GM12878 (cell line): Measurements from ENCODE around the gene SYNGR1. TPM values are rescaled to one million over a fixed set of nuclear protein-coding genes. Genes with fewer than 3 reads are reported as not detected.

ENCODE experiments used
- ATAC-seq: fragments of 200-7000 bp; cut with Tn5 transposase; 3 replicates; pipeline ENCODE4 v1.9.1; 2020; ENCODE audit warnings: mild to moderate bottlenecking, moderate library complexity
- BruUV-seq: library from RNA; stranded (reverse); fragments of 400-500 nt; replicated peaks from 2 replicates; lab custom pipeline; 2021; lab: Mats Ljungman, UMichigan
- CTCF ChIA-PET: fragments of 300-600 bp; sonication (Branson Sonifier 250); formaldehyde crosslinking; extraction: SDS; loops from one replicate; lab custom pipeline; 2021; ENCODE audit warnings: inconsistent platforms; lab: Yijun Ruan, JAX
- POLR2A ChIA-PET: fragments of 350-600 bp; formaldehyde crosslinking; extraction: SDS; loops from one replicate; lab custom pipeline; 2021; ENCODE audit warnings: inconsistent platforms; lab: Charles Lee
- RAD21 ChIA-PET: fragments of 300-600 bp; sonication (Branson Sonifier 250); formaldehyde crosslinking; loops from one replicate; lab custom pipeline; 2023; ENCODE audit warnings: antibody characterized with exemption; ENCODE audit not compliant: unreplicated experiment; lab: Charles Lee
- SMC1A ChIA-PET: fragments of 300-600 bp; sonication (Branson Sonifier 250); formaldehyde crosslinking; loops from one replicate; lab custom pipeline; 2023; ENCODE audit not compliant: unreplicated experiment, uncharacterized antibody; lab: Charles Lee
- DNase-seq: peaks from one replicate; pipeline ENCODE4 v3.0.0-alpha.2; 2011; ENCODE audit warnings: low read depth, low spot score
- FAIRE-seq: peaks from 3 replicates; lab custom pipeline; 2011; peaks lifted over from hg19 to GRCh38; lab: Jason Lieb, UNC
- H2AFZ ChIP-seq: 2 replicates; pipeline ENCODE4 v1.6.0; 2011; ENCODE audit warnings: low read depth, low read length, control low read depth; ENCODE audit not compliant: control insufficient read depth
- H3K27ac ChIP-seq: 2 replicates; pipeline ENCODE4 v1.5.1; 2011; ENCODE audit warnings: control low read depth; ENCODE audit not compliant: control insufficient read depth, insufficient read depth
- H3K27me3 ChIP-seq, 2 experiments: replicated peaks in 1 of 2; 2 replicates each; pipeline versions ENCODE4 v1.6.0 to v1.6.1; 2011; ENCODE audit warnings: low read length in 1 of 2; ENCODE audit not compliant: control insufficient read depth in 2 of 2, insufficient read depth in 2 of 2
- H3K36me3 ChIP-seq, 2 experiments: 2 replicates each; pipeline ENCODE4 v1.5.1; 2011; ENCODE audit warnings: low read length in 1 of 2; ENCODE audit not compliant: control insufficient read depth in 2 of 2, insufficient read depth in 2 of 2
- H3K4me1 ChIP-seq: 2 replicates; pipeline ENCODE4 v1.6.1; 2011; ENCODE audit warnings: mild to moderate bottlenecking, low read length, moderate library complexity, mixed read lengths; ENCODE audit not compliant: control insufficient read depth, insufficient read depth
- H3K4me2 ChIP-seq: 2 replicates; pipeline ENCODE4 v1.6.0; 2011; ENCODE audit warnings: control low read depth; ENCODE audit not compliant: control insufficient read depth, insufficient read depth
- H3K4me3 ChIP-seq: fragments of 200-600 bp; sonication (generic); 2 replicates; pipeline ENCODE4 v1.5.1; 2016
- H3K79me2 ChIP-seq: 2 replicates; pipeline ENCODE4 v1.6.0; 2011; ENCODE audit warnings: low read length; ENCODE audit not compliant: control insufficient read depth, insufficient read depth
- H3K9ac ChIP-seq: 2 replicates; pipeline ENCODE4 v1.8.0; 2011; ENCODE audit warnings: low read length, control low read depth, mixed read lengths; ENCODE audit not compliant: control insufficient read depth, insufficient read depth
- H3K9me3 ChIP-seq: replicated peaks from 3 replicates; pipeline ENCODE4 v1.5.1; 2011; ENCODE audit warnings: mild to moderate bottlenecking, low read length; ENCODE audit not compliant: control insufficient read depth, insufficient read depth
- H4K20me1 ChIP-seq: 2 replicates; pipeline ENCODE4 v1.6.0; 2011; ENCODE audit not compliant: control insufficient read depth, insufficient read depth
- ASH2L ChIP-seq: fragments of 300-600, 200-600 bp; sonication (generic); IDR thresholded peaks from 2 replicates; pipeline ENCODE4 v1.6.1; 2017; ENCODE audit warnings: low read depth, mild to moderate bottlenecking, borderline replicate concordance
- BCL11A ChIP-seq: IDR thresholded peaks from 2 replicates; pipeline ENCODE4 v1.6.1; 2011; ENCODE audit warnings: low read depth, low read length
- CREM ChIP-seq: IDR thresholded peaks from 2 replicates; pipeline ENCODE4 v1.6.1; 2014; ENCODE audit warnings: antibody characterized with exemption, low read depth
- EED ChIP-seq: sonication (generic); IDR thresholded peaks from 2 replicates; pipeline ENCODE4 v1.6.1; 2016; ENCODE audit warnings: antibody characterized with exemption, low read depth
- FOS ChIP-seq: IDR thresholded peaks from 3 replicates; pipeline ENCODE4 v1.6.1; 2011; ENCODE audit warnings: borderline replicate concordance; ENCODE audit not compliant: insufficient read length; ENCODE audit errors: extremely low read depth
- FOXK2 ChIP-seq: fragments of 450-650 bp; IDR thresholded peaks from 2 replicates; pipeline ENCODE4 v1.6.1; 2017; ENCODE audit warnings: mild to moderate bottlenecking, moderate library complexity
- HCFC1 ChIP-seq: fragments of 150-350 bp; IDR thresholded peaks from 2 replicates; pipeline ENCODE4 v1.6.1; 2014; ENCODE audit warnings: low read length
- IKZF1 ChIP-seq: fragments of 450-650 bp; conservative IDR thresholded peaks from 2 replicates; pipeline ENCODE4 v1.6.1; 2017; ENCODE audit warnings: antibody characterized with exemption, mild to moderate bottlenecking
- KLF5 ChIP-seq: fragments of 450-650 bp; IDR thresholded peaks from 2 replicates; pipeline ENCODE4 v1.6.1; 2014; ENCODE audit warnings: mild to moderate bottlenecking; ENCODE audit not compliant: partially characterized antibody
- MEF2B ChIP-seq: fragments of 450-650 bp; IDR thresholded peaks from 2 replicates; pipeline ENCODE4 v1.6.1; 2018; ENCODE audit warnings: mild to moderate bottlenecking, moderate library complexity; ENCODE audit not compliant: partially characterized antibody, poor library complexity, severe bottlenecking
- MYC ChIP-seq: IDR thresholded peaks from 2 replicates; pipeline ENCODE4 v1.6.1; 2011; ENCODE audit warnings: mild to moderate bottlenecking, low read length, moderate library complexity, inconsistent platforms; ENCODE audit not compliant: insufficient read depth, insufficient replicate concordance, insufficient read length, severe bottlenecking
- NBN ChIP-seq: fragments of 450-650 bp; IDR thresholded peaks from 2 replicates; pipeline ENCODE4 v1.6.1; 2016
- NFYA ChIP-seq: IDR thresholded peaks from 2 replicates; pipeline ENCODE4 v1.6.1; 2011; ENCODE audit warnings: low read depth, mild to moderate bottlenecking, low read length, improper control_type of control experiment, borderline replicate concordance
- POLR2AphosphoS5 ChIP-seq: IDR thresholded peaks from 2 replicates; pipeline ENCODE4 v1.6.1; 2011; ENCODE audit warnings: mild to moderate bottlenecking, low read length, inconsistent platforms
- RAD51 ChIP-seq: fragments of 450-650 bp; IDR thresholded peaks from 2 replicates; pipeline ENCODE4 v1.6.1; 2016; ENCODE audit warnings: moderate library complexity, mild to moderate bottlenecking, inconsistent platforms
- RB1 ChIP-seq: fragments of 450-650 bp; formaldehyde crosslinking; IDR thresholded peaks from 2 replicates; pipeline ENCODE4 v1.6.1; 2017; ENCODE audit warnings: mild to moderate bottlenecking, borderline replicate concordance
- SIN3A ChIP-seq: IDR thresholded peaks from 2 replicates; pipeline ENCODE4 v1.6.1; 2012; ENCODE audit warnings: low read depth, low read length, improper control_type of control experiment
- ZNF274 ChIP-seq: IDR thresholded peaks from one replicate; pipeline ENCODE4 v1.8.0; 2011; ENCODE audit not compliant: insufficient read length, insufficient read depth
- WGBS: methylation state at CpG from one replicate; pipeline ENCODE4 v1.1.6; 2016; ENCODE audit warnings: low lambda C conversion rate; ENCODE audit not compliant: insufficient replicate concordance, insufficient coverage; ENCODE audit errors: missing lambda C conversion rate; 5-methylcytosine and 5-hydroxymethylcytosine counted together
- in situ Hi-C: fragments of 300-500 bp; cut with MboI; formaldehyde crosslinking; loops from 9 replicates; pipeline ENCODE4 v1.14.3; 2018; ENCODE audit warnings: mixed read lengths
- intact Hi-C: fragments of 100-400 bp; cut with micrococcal nuclease; formaldehyde crosslinking; loops from one replicate; pipeline ENCODE4 v1.14.2; 2022; ENCODE audit not compliant: unreplicated experiment
- polyA plus RNA-seq, 11 experiments: library from polyadenylated mRNA; depleted of rRNA in 4 of 11; unstranded in 6 of 11; stranded (reverse) in 5 of 11; fragments of >200 nt; fragmentation: Nextera tagmentation in 4 of 11; fragmentation: Illumina TruSeq in 1 of 11; extraction: Ambion mirVana in 4 of 11; extraction: Trizol in 1 of 11; gene quantifications; 1 replicate in 1 of 11; 2 replicates in 10 of 11; pipeline versions ENCODE4 v1.2.1 to v1.2.3, GENCODE V29; 2011 to 2016; ENCODE audit warnings: inconsistent platforms in 2 of 11, missing spikeins in 2 of 11, low read depth in 1 of 11
- total RNA-seq, 4 experiments: library from RNA; depleted of rRNA in 3 of 4; stranded (reverse); fragments of >200 nt in 3 of 4; fragmentation: Illumina TruSeq in 1 of 4; extraction: Trizol in 1 of 4; gene quantifications; 2 replicates each; pipeline versions ENCODE4 v1.2.1 to v1.2.3, GENCODE V29; 2013 to 2021
- TF ChIP-seq, protein P1 (sequence below): fragments of 450-650 bp; IDR thresholded peaks from 2 replicates; pipeline ENCODE4 v1.6.1; 2018; ENCODE audit warnings: mild to moderate bottlenecking, low read depth, moderate library complexity; ENCODE audit not compliant: partially characterized antibody
- TF ChIP-seq, protein P2 (sequence below): fragments of 450-650 bp; IDR thresholded peaks from 2 replicates; pipeline ENCODE4 v1.6.1; 2016; ENCODE audit warnings: mild to moderate bottlenecking

Gene SYNGR1
- total and polyA plus RNA-seq, 10 of the 15 experiments (the other 5 are each of a cell fraction or from before 2014, with no cell fraction given): 0.87 to 9.2 (median 3.5) TPM

DNA sequence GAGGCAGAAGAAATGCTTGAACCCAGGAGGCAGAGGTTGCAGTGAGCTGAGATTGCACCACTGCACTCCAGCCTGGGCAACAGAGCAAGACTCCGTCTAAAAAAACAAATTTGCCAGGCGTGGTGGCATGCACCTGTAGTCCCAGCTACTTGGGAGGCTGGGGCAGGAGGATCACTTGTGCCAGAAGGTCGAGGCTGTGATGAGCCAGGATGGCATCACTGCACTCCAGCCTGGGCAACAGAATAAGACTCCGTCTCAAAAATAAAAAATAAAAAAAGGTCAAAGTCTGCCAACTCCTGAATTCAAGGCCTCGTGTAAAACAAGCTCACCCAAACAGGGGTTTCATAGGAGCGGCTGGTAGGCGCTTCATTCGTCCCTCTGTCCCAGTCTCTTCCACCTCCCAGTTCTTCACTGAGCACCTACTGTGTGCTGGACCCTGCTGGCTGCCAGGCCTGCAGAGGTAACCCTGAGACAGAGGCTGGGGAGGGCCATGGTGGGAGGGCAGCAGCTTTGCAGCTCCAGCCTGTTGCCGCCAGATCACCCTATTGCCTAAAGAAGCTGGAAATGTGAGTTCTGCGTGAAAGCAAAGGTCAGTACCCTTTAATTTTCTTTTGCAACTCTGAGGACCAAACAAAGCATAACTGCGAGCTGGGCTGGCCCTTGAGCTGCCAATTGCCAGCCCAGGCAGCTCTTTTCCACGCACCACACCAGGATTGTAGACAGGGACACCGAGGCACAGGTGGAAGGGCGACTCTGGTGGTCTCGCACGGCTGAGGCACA is 45.7 kb upstream of the SYNGR1 start:
- POLR2A ChIA-PET: interaction anchor here (0.9 to 1.7 kb wide), 2 partner anchors 11 to 18 kb away, joined by 3 to 8 read pairs; no protein-coding TSS in a partner anchor
- in situ Hi-C loops (no loop called here), intact Hi-C loops (no loop called here)
- ATAC-seq: no peak
- no peak overlapping the region for H3K9ac ChIP-seq
- no peaks in the 10 kb centered on the region for H3K79me2 ChIP-seq
- peaks cover 21% of the 10 kb centered on the region for H3K4me1 ChIP-seq
- no peaks in the 10 kb centered on the region for H3K27me3 ChIP-seq
- H2AFZ ChIP-seq: no peak overlapping the region
- TF ChIP-seq HCFC1 (no peak), SIN3A (no peak), RAD51 (no peak), NFYA (no peak), KLF5 (no peak), NBN (no peak), FOS (no peak), CREM (no peak), ZNF274 (no peak), ASH2L (no peak), RB1 (no peak), EED (no peak), BCL11A (no peak), FOXK2 (no peak), MEF2B (no peak), MYC (no peak), POLR2AphosphoS5 (no peak), IKZF1 (no peak)
- TF ChIP-seq, protein P1, sequence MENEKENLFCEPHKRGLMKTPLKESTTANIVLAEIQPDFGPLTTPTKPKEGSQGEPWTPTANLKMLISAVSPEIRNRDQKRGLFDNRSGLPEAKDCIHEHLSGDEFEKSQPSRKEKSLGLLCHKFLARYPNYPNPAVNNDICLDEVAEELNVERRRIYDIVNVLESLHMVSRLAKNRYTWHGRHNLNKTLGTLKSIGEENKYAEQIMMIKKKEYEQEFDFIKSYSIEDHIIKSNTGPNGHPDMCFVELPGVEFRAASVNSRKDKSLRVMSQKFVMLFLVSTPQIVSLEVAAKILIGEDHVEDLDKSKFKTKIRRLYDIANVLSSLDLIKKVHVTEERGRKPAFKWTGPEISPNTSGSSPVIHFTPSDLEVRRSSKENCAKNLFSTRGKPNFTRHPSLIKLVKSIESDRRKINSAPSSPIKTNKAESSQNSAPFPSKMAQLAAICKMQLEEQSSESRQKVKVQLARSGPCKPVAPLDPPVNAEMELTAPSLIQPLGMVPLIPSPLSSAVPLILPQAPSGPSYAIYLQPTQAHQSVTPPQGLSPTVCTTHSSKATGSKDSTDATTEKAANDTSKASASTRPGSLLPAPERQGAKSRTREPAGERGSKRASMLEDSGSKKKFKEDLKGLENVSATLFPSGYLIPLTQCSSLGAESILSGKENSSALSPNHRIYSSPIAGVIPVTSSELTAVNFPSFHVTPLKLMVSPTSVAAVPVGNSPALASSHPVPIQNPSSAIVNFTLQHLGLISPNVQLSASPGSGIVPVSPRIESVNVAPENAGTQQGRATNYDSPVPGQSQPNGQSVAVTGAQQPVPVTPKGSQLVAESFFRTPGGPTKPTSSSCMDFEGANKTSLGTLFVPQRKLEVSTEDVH: no peak
- TF ChIP-seq, protein P2, sequence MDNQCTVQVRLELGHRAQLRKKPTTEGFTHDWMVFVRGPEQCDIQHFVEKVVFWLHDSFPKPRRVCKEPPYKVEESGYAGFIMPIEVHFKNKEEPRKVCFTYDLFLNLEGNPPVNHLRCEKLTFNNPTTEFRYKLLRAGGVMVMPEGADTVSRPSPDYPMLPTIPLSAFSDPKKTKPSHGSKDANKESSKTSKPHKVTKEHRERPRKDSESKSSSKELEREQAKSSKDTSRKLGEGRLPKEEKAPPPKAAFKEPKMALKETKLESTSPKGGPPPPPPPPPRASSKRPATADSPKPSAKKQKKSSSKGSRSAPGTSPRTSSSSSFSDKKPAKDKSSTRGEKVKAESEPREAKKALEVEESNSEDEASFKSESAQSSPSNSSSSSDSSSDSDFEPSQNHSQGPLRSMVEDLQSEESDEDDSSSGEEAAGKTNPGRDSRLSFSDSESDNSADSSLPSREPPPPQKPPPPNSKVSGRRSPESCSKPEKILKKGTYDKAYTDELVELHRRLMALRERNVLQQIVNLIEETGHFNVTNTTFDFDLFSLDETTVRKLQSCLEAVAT: no peak
- TF ChIP-seq, all 136 proteins: peak for 0
- Histone ChIP-seq H4K20me1 (no peaks in the 10 kb centered on the region), H3K4me2 (no peak overlapping the region), H3K9me3 (no peaks in the 10 kb centered on the region), H3K27ac (no peak overlapping the region), H3K4me3 (no peak overlapping the region), H3K36me3 (no peaks in the 10 kb centered on the region)
- no peak for DNase-seq
- 73% methylated on average over 16 of the region's 16 CpGs for WGBS
- SMC1A ChIA-PET: interaction anchor here (0.7 to 1.3 kb wide), 6 partner anchors 12 to 301 kb away, joined by 3 to 5 read pairs (median 3); no protein-coding TSS in a partner anchor
- CTCF ChIA-PET: interaction anchor here (0.6 to 5.2 kb wide), 8 partner anchors 12 to 334 kb away, joined by 3 to 57 read pairs (median 4); no protein-coding TSS in a partner anchor
- BruUV-seq: no TSS peak
- RAD21 ChIA-PET: interaction anchor here (0.7 to 1.7 kb wide), 4 partner anchors 15 to 430 kb away, joined by 4 to 7 read pairs (median 4); partner anchors contain the start of gene RPL3
- FAIRE-seq: no peak
